ENCODE data around the gene LRRC4.

The LRRC4 gene

DNA sequence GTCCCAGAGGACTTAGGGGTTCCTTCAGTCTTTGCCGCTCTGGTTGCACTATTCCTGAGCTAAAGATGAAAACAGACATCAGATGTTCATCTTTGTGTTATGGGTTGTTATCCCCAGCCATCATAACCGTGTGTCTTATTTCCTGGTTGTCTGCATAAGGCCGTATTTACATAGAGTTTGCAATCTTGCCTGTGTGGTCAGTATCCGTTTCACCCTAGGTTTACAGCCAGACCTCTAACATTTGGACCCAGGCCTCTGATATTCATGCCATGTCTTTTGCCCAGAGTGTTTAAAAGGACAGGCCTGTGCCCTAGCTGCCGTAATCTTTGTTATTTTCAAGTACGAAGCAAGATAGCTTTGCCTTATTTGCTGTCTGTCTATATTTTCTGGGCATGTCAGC is 26.6 kb downstream of the LRRC4 start:
- DNase-seq: no peak

DNA sequence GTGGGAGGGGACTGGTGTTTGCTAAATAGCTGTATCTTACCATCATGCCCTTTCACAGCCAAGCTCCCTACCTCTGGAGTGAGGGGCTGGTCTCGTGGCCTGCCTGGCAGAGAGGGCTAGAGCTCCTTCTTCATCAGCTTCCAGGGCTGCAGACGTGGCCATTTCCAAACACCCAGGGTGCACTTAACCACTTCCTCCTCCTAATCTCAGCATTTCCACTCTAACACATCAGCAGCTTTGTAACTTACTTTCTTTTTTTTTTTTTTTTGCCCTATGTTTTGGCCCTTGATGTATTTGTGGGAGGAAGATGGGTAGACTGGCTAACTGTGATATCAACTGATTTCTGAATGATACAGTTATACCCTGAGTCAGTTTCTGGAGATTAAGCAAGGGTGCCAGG is 27.4 kb downstream of the LRRC4 start:
- DNase-seq: no peak

DNA sequence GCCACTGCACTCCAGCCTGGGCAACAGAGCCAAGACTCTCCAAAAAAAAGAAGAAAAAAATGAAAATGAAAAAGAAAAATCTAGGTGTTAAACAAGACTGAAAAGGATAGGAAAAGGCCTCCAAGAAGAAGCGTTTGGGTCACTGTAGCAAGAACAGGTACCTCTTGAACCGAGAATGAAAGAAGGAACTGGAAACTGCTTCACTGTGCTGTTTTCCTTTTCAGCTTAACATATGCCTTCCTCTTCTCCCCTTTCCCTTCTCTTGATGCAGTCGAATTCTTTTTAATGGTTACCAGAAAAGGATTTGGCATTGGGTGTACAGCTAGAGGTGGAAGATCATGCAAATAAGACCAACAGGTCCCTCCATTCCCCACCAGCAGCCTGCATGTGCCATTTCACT is 28.1 kb downstream of the LRRC4 start:
- no peak for DNase-seq

DNA sequence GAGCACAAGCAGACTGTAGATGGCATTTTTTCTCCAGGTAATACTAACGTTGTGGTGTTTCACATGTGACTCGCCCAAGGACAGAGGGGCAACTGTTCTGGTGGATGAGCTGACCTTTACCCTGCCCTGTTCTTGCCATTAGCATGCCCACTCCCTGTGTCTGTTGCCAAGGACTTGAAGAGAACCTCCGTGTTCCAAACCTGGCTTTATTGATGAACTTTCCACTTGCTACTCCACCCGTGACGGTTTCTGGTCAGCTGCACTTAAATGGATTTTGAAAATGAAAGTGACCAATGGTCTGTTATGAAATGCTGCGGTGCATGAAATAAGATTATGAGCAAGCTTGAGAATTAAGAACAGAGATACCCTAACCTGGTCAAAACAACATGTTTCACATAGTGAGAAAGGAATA is 30.4 kb downstream of the LRRC4 start:
- DNase-seq: no peak

DNA sequence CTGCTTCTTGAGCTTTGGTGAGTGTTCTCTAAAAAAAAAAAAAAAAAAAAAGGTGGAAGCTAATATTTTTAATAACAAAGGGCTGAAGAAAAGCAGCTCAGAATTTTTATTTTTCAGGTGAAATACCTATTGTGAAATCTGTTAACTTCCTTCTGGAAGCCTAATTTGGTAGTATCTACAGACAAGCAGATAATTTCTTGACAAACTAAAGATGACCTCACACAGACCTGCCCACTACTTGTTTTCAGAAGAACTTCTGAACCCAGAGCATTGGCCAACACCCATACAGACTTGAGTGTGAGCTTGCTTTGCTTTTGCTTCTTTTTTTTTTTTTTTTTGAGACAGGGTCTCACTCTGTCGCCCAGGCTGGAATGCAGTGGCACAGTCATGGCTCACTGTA is 31.2 kb downstream of the LRRC4 start:
- no peak for DNase-seq

DNA sequence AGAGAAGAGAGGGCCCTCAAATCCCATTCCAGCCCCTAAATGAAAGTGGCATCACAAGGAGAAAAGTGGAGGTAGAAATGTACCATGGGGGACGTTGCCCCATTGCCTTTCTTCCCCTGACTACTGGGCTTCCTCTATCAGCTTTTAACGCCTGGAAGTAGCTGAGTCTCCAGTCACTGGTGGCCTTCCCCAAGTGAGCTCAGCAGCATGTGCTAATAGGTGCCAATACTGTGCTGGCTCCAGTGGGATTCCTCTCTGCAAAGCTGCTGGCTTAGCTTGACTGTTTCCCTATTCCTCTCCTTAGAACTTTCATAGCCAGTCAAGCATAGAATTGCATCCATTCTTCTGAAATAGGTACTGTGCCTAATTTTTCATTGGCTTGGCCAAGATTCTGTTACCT is 32.6 kb downstream of the LRRC4 start:
- no peak for DNase-seq

DNA sequence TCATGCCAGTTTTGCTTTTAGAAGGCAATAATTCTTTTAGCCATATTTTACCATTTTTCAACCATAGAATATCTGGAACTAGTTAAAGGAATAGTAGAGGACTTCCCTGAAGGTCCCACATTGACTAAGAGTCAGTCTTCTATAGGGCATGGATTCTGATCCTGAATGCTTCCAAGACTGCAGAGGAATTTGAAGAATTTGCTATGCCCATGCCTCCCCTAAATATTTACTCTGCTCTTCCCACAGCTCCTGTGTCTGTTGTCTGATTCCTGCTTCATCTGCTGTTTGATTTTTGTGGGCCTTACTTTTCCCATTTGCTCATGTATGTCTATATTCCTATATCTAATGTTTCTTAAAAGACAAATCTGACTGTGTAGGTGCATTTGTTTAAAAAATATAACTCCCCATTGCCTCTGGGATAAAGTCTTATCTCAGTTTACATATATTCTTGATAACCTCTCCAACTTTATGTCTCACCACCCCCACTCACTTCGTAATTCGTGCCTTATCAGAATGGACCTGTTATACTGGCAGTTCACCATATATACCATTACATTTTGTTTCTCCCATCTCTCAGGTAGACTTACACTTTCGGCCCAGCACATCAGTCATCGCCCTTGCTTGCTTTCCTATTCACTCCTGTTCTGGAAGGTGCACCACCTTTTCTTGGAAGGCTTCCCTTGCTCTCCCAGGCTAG is 33.9 kb downstream of the LRRC4 start:
- DNase-seq: no peak

DNA sequence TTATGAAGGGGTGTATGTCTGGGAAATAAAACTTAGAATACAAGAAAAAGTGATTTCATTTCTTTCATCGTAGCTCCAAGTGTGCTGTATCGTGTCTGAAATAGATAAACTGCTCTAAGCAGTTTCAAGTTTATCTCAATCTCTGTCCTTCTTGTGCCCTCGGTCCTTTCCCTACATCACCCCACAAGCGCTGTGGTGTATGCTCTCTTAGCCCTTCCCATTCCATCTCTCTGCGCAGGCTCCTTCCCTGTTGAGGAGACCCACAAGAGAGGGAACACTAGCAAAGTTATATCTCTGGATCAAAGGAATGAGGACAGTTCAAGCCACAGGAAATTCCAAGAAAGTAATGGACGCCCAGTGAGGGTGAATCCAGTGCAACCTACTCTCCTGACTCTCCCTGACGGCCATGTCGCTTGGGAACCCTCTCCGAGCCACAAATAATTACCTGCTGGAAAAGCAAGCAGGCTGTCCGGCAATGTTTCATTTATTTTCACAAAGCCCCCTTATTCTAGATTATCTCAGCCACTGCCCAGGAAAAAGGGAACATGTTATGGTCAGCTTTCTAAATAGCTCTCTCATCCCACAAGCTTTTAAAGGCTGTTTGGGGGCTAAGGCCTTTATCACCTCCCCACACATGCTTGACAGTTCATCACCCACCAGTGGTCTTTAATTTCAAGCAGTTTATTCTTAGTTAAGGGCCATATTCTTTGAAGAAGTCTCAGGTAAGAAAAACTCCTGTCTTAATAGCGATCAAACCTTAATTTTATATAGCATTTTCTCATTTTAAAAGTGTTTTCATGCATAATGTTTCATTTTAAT is 34.8 kb downstream of the LRRC4 start:
- DNase-seq: no peak

DNA sequence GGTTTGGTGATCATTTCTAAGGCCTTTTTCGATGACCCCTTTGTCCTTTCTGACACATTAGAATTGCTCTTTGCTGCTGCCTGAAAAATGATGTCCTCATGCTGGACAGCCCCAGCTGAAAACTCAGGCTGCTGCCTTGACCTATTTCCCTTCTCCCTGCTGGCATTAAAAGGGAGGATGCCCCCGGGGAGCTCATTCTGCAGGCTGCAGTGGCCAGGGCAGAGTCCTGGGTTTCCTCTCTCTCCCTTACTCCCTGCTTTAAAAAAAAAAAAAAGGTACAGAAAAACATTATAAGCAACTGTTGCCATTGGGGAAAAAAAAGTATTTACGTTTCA is 35.4 kb downstream of the LRRC4 start:
- DNase-seq: no peak

DNA sequence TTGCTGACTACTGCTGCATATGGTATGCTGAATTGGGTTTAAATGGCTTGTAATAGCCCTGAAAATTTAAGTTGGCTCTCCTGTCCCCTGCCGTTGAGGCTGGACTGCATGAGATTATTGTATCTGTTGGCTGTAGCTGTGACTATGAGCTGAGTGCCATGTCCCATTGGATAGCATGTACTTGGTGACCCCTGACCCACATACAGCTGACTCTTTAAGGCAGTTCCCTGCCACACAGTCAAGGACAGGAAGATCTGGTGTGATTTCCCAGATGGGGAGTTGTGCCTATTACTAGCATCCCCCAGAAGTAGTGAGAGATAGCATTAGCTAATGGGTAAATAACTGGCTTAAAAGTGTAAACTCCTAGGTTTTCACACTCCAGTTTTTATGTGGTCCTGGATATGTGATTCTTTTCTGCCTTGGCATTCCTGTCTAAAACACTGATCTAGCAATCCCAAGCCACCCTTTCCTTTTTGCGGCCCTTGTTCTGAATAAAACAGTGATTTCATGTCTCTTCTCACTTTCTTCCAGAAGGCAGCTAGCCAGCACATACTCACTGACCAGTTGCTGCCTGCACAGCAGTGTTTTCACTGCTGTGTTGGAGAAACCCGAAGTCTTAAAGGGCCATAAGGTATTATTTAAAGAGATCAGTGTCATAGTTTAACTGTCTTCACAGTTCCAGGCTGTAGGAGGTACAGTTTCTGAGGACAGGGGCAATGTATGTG is 35.9 kb downstream of the LRRC4 start:
- no peak for DNase-seq

DNA sequence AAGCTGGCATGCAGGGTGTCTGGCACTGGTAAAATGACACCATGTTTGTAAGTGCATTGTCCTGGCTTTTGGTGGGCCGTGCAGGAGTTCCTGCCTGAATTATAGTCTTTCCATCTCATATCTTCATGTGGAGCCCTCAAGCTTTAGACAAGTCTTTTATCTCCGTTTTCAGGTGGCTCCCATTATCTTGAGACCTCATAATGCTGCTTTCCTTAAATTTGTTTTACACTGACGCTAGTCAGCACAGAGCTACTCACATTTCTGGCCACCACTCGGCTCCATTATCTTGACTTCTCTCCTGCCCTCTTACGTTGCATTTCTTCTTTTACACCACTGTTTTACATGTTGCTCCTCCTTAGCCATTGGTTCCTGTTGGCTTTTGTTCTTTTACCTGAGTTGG is 37.2 kb downstream of the LRRC4 start:
- no peak for DNase-seq

DNA sequence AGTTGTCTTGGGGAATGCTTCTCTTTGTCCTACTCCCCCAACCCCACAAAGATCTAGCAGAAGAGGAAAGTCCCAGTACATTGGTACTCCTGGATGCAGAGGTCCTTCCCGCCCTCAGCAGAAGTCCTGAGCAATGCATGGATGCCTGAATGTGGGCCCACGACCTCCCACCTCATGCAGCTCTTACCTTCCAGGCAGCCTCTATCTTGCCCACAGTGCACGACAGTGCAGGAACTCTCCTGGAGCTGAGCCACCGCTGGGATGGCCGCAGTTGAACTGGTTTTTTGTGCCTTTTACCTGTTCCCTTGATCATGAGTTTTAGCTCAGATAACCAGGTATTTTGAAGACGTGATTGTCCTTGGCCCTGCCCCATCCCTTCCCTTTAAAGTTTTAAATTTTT is 37.9 kb downstream of the LRRC4 start:
- no peak for DNase-seq

DNA sequence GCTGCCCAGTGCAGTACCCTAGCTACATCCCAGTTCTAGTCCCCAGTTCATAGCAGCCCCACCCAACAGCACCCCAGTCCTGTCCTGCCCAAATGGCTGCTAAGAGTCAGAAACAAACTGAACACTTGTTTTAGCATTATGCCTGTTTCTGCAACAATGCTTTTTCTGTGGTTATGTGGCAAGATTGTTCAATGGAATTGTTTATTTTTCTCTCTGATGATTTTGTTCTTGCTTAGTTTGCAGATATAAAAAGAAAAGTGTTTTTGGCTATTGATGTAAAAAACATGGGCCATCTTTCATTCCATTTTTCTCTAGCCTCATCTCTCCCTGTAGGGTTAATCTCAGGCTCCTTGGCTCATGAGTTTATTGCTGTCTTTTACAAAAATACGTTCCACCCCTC is 42.5 kb downstream of the LRRC4 start:
- DNase-seq: no peak

DNA sequence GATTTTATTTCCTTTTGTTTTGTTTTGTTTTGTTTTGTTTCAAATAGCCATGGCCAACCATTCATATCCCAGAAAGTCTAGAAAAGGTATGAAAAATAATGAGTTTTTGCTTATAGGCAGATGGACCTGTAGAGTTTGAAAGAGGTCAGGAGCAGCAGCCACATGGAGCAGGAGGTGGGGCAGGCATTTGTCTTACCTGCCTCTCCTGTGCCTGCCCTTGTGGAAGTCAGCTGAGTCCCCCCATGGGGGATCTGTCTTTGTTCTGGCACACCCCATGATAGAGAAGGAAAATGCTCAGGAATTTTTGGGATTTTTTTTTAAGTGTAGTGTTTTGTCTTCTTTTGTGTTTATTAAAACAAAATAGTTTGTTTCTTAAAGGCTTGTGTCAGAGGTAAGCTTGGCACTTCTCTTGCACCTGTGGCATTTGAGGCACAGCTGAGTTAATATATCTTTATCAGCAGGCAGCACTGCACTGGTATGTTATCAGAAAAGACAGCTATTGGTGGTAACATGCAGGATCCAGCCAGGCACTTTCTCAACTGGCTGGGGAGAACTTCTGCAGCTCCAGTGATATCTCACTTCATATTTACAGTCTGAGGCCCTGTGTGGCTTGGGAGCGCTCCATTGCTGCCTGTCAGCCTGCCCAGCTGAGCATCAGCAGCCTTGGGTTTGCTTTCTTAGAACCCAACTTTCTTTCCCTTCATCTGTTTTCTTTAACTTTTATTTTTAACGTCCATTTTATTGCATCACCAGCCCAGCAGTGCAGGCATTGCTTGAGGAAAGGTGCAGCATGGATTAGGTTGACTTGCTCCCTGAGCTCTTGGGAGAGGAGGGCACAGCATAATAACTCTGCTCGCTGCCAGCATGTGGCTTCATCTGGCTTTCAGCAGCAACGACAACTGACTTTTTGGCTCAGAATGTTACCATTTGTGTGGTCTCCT is 44.4 kb downstream of the LRRC4 start:
- no peak for DNase-seq

DNA sequence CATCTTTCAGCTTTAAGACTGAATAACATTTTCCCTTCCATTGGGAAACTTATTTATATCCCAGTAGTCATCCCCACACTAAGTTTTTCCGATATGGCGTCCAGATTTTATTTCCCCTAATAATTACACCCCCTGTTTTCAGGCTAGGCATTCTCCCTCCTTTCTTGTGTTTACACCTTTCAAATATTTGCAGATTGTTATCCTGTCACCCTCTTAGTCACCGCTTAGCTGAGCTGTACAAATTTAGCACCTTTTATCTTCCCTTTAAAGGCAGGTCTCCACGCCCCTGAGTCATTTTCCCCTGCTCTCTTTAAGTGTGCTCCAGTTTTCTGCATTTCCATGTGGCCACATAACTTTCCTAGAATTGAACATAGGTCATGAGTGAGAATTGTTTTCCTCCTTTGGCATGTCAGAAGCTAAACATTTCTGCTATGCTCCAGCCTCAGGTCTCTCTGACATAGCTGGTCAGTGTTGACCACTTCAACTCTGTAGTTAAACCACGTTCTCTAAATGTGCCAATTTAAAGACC is 47.4 kb downstream of the LRRC4 start:
- DNase-seq: peak in 1 of 2 experiments; percentile 7

DNA sequence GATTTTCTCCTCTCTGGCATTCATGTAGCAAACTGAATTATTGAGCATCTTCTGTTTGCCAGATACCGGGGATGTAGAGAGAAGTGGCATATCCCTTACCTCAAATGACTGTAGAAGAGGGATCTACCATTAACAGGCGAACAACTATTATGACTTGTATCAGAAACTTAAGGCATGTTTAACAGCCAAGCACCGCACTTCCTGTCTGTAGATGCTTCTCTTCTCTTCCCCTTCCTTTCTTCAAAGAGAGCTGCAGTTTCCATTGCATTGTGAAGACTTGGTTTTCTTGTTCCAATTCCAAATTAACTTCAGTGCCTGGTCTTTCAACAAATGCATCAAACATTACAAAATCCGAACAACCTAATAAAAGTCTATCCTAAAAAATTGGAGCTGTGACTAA is 49.3 kb downstream of the LRRC4 start:
- DNase-seq: no peak

DNA sequence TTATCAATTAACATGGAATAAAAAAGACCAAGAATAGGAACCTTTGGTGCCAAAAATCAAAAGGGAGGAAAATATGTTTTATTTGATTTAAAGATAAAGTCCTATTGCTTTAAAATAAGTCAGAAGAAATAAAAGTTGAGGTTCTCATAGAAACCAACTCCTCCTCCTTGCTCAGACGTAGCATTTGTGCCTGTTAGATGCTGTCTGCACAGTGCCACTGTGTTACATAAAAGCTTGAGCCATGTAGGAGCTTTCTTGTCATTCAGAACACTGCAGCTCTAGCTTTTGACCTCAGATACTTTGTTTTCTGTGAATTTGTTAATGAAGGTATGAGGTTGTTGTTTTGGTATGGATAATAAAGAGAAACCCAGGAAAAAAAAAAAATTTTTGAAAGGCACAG is 50.3 kb downstream of the LRRC4 start:
- no peak for DNase-seq

DNA sequence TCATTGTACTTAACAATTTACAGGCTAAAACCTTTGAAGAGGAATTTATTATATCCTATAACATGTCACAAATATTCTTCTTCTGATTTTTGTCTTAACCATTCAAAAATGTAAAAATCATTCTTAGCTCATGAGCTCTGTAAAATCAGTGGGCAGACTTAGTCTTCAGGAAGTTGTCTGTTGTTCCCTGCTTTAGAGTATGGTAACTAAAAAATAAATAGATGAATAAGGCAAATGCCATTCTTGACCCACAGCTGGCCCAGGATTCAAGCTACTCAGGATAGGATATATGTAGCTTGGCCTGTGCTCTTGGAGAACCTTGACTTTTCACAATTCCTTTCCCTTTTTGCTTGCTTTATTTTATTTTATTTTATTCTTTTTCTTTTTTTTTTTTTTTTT is 51.5 kb downstream of the LRRC4 start:
- no peak for DNase-seq

DNA sequence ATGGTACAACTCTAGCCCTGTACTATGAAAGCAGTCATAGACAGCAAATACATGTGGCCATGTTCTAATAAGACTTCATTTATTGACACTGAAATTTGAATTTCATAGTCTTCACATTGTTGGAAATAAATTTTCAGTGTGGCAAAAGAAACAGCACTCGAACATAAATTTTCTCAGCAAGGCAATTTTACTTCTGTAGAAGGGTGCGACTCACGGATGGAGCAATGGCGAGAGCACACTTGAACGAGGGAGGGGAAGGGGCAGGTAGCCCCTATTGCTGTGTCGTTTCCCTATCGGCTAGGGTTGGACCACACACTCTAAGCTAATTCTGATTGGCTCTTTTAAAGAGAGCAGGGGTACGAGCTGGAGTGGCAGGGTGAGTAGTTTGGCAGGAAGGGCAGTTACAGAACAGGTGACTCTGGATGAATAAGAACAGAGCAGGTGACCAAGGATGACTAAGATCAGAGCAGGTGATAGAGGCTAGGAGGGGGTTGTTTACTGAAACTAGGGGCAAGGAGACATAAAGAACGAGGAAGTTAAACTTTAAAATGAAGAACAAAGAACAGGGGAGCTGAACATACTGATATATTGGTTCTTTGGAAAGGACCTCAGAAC is 52.0 kb downstream of the LRRC4 start:
- DNase-seq: no peak

DNA sequence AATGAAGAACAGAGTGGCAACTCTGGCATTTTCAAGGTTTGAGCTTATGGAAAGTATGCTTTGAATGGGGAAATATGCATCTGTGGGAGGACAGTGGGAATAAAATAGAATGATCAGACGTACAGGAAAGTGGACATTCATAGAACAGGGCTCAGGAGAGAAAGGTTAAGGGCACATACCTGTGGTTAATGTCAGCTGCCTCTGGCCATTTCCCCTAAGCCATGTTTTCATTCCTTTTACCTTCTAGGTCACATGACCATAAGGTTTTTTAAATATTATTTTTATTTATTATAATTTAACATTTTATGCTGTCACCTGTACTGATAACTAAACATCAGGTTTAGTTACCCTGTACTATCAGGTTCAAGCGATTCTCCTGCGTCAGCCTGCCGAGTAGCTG is 52.8 kb downstream of the LRRC4 start:
- DNase-seq: no peak

Data from activated CD4-positive, alpha-beta T cell treated with anti-CD3 and anti-CD28 coated beads, Interleukin-2, amount 50 U/mL, for 4 hours (primary cell).